Measurements from ENCODE around the gene EFNA5.

EFNA5 gene

GRCh38 chr5:107567901-107568671 lies 102.7 kb downstream of the EFNA5 start:
- H3K4me3 ChIP-seq (replicated peaks; ENCODE audit: low read depth, low read length): no peak overlapping the region
- DNase-seq (ENCODE audit: low read depth): no peak
- no peak for TF ChIP-seq CTCF (IDR thresholded peaks at IDR 0.05; ENCODE audit: low read length, missing control alignments)

GRCh38 chr5:107566986-107567385 lies 103.8 kb downstream of the EFNA5 start:
- DNase-seq (ENCODE audit: low read depth): no peak
- no peak for TF ChIP-seq CTCF (IDR thresholded peaks at IDR 0.05; ENCODE audit: low read length, missing control alignments)
- no peak overlapping the region for H3K4me3 ChIP-seq (replicated peaks; ENCODE audit: low read depth, low read length)

GRCh38 chr5:107565791-107566767 lies 104.7 kb downstream of the EFNA5 start:
- no peak for TF ChIP-seq CTCF (IDR thresholded peaks at IDR 0.05; ENCODE audit: low read length, missing control alignments)

GRCh38 chr5:107564931-107565372 lies 105.8 kb downstream of the EFNA5 start:
- H3K4me3 ChIP-seq (replicated peaks; ENCODE audit: low read depth, low read length): no peak overlapping the region
- TF ChIP-seq CTCF (IDR thresholded peaks at IDR 0.05; ENCODE audit: low read length, missing control alignments): no peak
- DNase-seq (ENCODE audit: low read depth): peak; percentile 54

More at GRCh38 chr5:107565791-107566767, 104.7 kb downstream of the EFNA5 start:
- H3K4me3 ChIP-seq (replicated peaks; ENCODE audit: low read depth, low read length): no peak overlapping the region
- DNase-seq (ENCODE audit: low read depth): peak; percentile 60

- no peak for DNase-seq (ENCODE audit: low read depth)
- TF ChIP-seq CTCF (IDR thresholded peaks at IDR 0.05; ENCODE audit: low read length, missing control alignments): no peak
Measured at GRCh38 chr5:107563959-107564544, 106.7 kb downstream of the EFNA5 start.

GRCh38 chr5:107560377-107560776 lies 110.4 kb downstream of the EFNA5 start:
- no peak for DNase-seq (ENCODE audit: low read depth)
- no peak for TF ChIP-seq CTCF (IDR thresholded peaks at IDR 0.05; ENCODE audit: low read length, missing control alignments)
- no peak overlapping the region for H3K4me3 ChIP-seq (replicated peaks; ENCODE audit: low read depth, low read length)

More at GRCh38 chr5:107563959-107564544, 106.7 kb downstream of the EFNA5 start:
- no peak overlapping the region for H3K4me3 ChIP-seq (replicated peaks; ENCODE audit: low read depth, low read length)
